VCaP (cell line): ENCODE data around the gene TTN.
A peak's percentile ranks its signal among the peaks of the same experiment; 100 is the strongest.

Experiments
- H3K27ac ChIP-seq: fragments of 450-650 bp; 2 replicates; pipeline ENCODE4 v1.5.1; 2017
- TF ChIP-seq, protein P1 (sequence below): fragments of 450-650 bp; conservative IDR thresholded peaks from 2 replicates; pipeline ENCODE4 v1.5.1; 2017; ENCODE audit warnings: mild to moderate bottlenecking, moderate library complexity

TTN gene

DNA sequence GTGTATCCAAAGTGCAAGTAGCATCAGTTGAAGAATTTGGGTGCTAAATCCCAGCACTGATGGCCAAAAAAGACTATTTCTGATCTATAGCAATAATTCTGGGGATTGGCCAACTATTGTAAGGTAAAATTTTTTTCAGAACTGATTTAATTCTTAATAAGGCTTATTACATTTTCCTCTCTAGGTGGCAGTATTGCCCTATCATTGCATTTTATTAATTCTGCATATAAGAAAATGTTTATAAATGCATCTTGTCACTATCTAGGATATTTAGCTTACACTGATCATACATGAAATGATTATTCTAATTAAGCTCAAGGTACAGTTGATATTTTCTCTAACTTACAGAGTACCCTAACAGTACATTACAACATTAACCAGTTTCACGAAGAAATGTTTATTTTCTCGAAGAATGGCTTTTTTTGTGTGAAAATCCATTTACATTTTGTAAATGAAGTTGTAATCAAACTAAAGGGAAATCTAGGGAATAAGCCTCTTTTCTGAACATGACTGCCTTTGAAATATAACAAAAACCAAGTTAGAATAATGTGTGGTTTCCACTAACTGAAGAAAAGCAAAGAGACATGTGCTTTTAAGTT is 11.0 kb downstream of the TTN start:
- no peak overlapping the region for H3K27ac ChIP-seq
- TF ChIP-seq, protein P1, sequence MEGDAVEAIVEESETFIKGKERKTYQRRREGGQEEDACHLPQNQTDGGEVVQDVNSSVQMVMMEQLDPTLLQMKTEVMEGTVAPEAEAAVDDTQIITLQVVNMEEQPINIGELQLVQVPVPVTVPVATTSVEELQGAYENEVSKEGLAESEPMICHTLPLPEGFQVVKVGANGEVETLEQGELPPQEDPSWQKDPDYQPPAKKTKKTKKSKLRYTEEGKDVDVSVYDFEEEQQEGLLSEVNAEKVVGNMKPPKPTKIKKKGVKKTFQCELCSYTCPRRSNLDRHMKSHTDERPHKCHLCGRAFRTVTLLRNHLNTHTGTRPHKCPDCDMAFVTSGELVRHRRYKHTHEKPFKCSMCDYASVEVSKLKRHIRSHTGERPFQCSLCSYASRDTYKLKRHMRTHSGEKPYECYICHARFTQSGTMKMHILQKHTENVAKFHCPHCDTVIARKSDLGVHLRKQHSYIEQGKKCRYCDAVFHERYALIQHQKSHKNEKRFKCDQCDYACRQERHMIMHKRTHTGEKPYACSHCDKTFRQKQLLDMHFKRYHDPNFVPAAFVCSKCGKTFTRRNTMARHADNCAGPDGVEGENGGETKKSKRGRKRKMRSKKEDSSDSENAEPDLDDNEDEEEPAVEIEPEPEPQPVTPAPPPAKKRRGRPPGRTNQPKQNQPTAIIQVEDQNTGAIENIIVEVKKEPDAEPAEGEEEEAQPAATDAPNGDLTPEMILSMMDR = peak; percentile 77

DNA sequence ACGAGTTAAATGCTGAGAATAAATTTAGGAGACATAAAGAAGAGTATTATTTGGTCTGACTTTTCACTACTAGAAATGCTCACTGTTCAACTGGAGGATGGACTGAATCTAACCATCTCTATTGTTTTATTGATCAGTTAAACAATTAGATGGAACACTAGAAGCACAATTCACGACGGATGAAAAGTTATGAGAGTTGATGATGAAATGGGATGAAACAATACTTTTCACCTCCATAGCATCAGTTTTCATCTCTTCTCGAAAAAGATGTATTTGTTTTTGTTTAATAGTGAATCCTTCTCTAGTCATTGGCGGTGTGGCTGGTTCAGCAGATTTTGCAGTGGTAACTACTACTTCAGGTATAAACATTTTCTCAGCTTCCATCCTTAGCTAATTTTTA is 19.3 kb downstream of the TTN start:
- TF ChIP-seq, protein P1 = no peak
- no peak overlapping the region for H3K27ac ChIP-seq

DNA sequence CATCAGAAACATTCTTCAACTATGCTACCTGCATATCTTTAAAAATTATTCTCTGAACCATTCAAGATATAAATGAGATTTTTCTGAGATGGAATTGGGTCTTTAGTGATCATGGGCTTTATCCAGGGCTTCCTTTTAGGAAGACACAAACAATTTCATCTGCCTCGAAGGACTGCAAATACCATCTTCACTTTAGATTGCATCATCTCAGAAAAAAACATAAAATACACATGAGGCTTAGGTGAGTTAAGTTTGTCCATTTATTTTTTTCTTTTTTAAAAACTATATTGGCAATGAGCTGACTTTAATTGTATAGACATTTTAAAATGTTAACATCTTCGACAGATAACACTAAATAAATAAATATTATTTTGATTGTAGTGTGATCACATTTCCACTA is 20.1 kb downstream of the TTN start:
- TF ChIP-seq, protein P1 = no peak
- no peak overlapping the region for H3K27ac ChIP-seq

- TF ChIP-seq, protein P1 = no peak
- no peak overlapping the region for H3K27ac ChIP-seq
Observed at GRCh38 chr2:178783889-178784288, 23.3 kb downstream of the TTN start.

DNA sequence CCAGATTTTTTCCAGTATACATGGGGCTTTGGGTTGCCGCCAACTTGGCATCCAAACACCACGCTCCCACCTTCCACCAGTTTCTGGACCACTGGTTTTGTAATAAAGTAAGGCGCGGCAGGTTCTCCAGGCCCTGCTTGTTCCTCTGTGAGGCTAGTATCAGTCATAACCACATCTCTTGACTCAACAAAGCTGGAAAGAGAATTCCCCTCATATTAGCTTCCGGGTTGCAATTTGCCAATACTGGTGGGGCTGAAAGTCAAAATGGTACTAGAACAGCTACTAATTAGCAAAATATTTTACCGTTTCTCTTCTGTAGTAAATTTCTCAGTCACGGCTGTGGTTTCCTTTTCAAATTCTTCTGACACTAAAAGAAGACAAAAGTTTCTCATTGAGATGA is 25.0 kb downstream of the TTN start:
- H3K27ac ChIP-seq = no peak overlapping the region
- TF ChIP-seq, protein P1 = no peak

DNA sequence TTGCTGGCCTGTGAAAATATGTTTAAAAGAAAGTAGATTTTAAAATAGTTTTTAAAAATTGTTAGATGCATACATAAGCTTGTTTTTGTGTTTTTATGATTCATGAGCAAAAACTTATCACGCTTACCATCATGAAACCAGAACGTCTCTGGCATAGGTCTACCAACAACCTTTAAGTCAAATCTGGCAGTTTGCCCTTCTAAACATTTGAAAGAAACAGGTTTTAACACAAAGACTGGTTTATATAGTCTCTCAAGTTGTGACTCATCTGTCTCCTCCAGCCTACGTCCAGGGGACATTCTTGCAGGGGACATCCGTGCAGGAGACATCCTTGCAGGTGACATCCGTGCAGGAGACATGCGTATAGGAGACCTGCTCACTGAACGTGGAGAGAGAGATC is 29.6 kb downstream of the TTN start:
- H3K27ac ChIP-seq = no peak overlapping the region
- TF ChIP-seq, protein P1 = no peak

DNA sequence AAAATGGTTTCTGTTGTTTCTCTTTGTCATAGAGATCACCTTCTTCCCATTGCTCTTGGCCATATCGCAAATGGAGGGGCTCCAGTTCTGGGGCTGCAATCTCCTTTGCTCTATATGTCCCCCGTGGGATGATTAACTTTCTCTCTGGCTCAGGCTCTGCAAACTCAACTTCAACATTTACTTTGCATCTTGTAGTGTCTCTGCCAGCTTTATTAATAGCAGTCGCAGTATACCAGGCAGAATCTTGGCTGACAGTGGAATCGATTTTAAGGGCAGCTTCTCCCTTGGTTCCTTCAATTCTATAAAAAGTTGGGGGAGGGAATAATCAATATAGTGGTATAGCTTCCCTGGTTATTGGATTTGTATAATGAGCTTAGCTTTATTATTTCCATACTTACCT is 30.5 kb downstream of the TTN start:
- TF ChIP-seq, protein P1 = no peak
- no peak overlapping the region for H3K27ac ChIP-seq
